Glomerular endothelial cell (primary cell): ENCODE measurements around the gene FAH. TPM values are rescaled to one million over a fixed set of nuclear protein-coding genes. Genes with fewer than 3 reads are reported as not detected.
"Not testable (repeated sequence)": the region's sequence is repeated elsewhere in the genome, so short reads cannot be mapped to it uniquely, and the experiment has no call there.

Experiments
- DNase-seq: peaks from one replicate; pipeline ENCODE4 v3.0.0-alpha.2; 2011; ENCODE audit warnings: low read depth, low spot score; ENCODE audit errors: extremely low read depth
- total RNA-seq: library from RNA; depleted of rRNA; stranded (reverse); fragments of >200 nt; gene quantifications from 2 replicates; pipeline ENCODE4 v1.2.3, GENCODE V29; 2015

FAH gene
- 14.9 and 23.9 TPM in 2 replicates for total RNA-seq

GRCh38 chr15:80152896-80153876 lies at the start of gene FAH:
FAH (plus strand) TSS chr15:80152999; CDS start chr15:80153055, 56 bp downstream.
- no peak for DNase-seq

- no peak for DNase-seq
Observed at GRCh38 chr15:80105193-80105592, 47.6 kb upstream of the FAH start.

- DNase-seq, result no peak
Observed at GRCh38 chr15:80105595-80105994, 47.2 kb upstream of the FAH start.

GRCh38 chr15:80106051-80106450 lies 46.7 kb upstream of the FAH start:
- DNase-seq, result no peak

- no peak for DNase-seq
Observed at GRCh38 chr15:80107204-80107603, 45.6 kb upstream of the FAH start.

- no peak for DNase-seq
Observed at GRCh38 chr15:80107774-80108173, 45.0 kb upstream of the FAH start.

GRCh38 chr15:80109388-80109787 lies 43.4 kb upstream of the FAH start:
- DNase-seq, result no peak

- DNase-seq, result no peak
Observed at GRCh38 chr15:80110920-80111319, 41.9 kb upstream of the FAH start.

- DNase-seq, result no peak
Observed at GRCh38 chr15:80114114-80114513, 38.7 kb upstream of the FAH start.

GRCh38 chr15:80115021-80115420 lies 37.8 kb upstream of the FAH start:
- DNase-seq, result no peak

- no peak for DNase-seq
Observed at GRCh38 chr15:80118956-80119355, 33.8 kb upstream of the FAH start.

GRCh38 chr15:80120636-80121035 lies 32.2 kb upstream of the FAH start:
- DNase-seq, result no peak

- no peak for DNase-seq
Observed at GRCh38 chr15:80121546-80121945, 31.3 kb upstream of the FAH start.

GRCh38 chr15:80123034-80123433 lies 29.8 kb upstream of the FAH start:
- no peak for DNase-seq

- DNase-seq, result not testable (repeated sequence)
Observed at GRCh38 chr15:80127253-80127652, 25.5 kb upstream of the FAH start.

- no peak for DNase-seq
Observed at GRCh38 chr15:80127911-80128310, 24.9 kb upstream of the FAH start.

- no peak for DNase-seq
Observed at GRCh38 chr15:80132382-80132781, 20.4 kb upstream of the FAH start.

- no peak for DNase-seq
Observed at GRCh38 chr15:80136854-80137253, 15.9 kb upstream of the FAH start.

- DNase-seq, result no peak
Observed at GRCh38 chr15:80138961-80139360, 13.8 kb upstream of the FAH start.

- DNase-seq, result no peak
Observed at GRCh38 chr15:80140909-80141308, 11.9 kb upstream of the FAH start.

- no peak for DNase-seq
Observed at GRCh38 chr15:80141916-80142598, 10.7 kb upstream of the FAH start.

GRCh38 chr15:80142646-80143045 lies 10.2 kb upstream of the FAH start:
- no peak for DNase-seq
